DND-41 (cell line): ENCODE results near the gene FBXL2.

ENCODE experiments used
- ATAC-seq: fragments of 200-7000 bp; cut with Tn5 transposase; 3 replicates; pipeline ENCODE4 v1.9.1; 2021; ENCODE audit warnings: low read depth; ENCODE audit not compliant: insufficient read depth
- DNase-seq: peaks from one replicate; pipeline ENCODE4 v3.0.0-alpha.2; 2020
- H2AFZ ChIP-seq: 2 replicates; pipeline ENCODE4 v1.6.0; 2012; ENCODE audit warnings: low read depth, low read length
- H3K27ac ChIP-seq: 2 replicates; pipeline ENCODE4 v1.5.1; 2012; ENCODE audit warnings: low read length, inconsistent platforms
- H3K27me3 ChIP-seq: fragments of 200-600 bp; sonication (generic); 2 replicates; pipeline ENCODE4 v1.6.0; 2012; ENCODE audit warnings: low read length, mild to moderate bottlenecking, inconsistent platforms; ENCODE audit not compliant: insufficient read depth, poor library complexity
- H3K36me3 ChIP-seq: 2 replicates; pipeline ENCODE4 v1.5.1; 2012; ENCODE audit warnings: low read length, inconsistent platforms; ENCODE audit not compliant: insufficient read depth
- H3K4me1 ChIP-seq: 2 replicates; pipeline ENCODE4 v1.5.1; 2012; ENCODE audit warnings: mild to moderate bottlenecking, low read length; ENCODE audit not compliant: insufficient read depth
- H3K4me2 ChIP-seq: 2 replicates; pipeline ENCODE4 v1.6.0; 2012; ENCODE audit warnings: mild to moderate bottlenecking, moderate library complexity, low read length, inconsistent platforms; ENCODE audit not compliant: insufficient read depth
- H3K4me3 ChIP-seq, 2 experiments: fragments of 200-600 bp in 1 of 2; shearing (Covaris generic) in 1 of 2; 2 replicates each; pipeline ENCODE4 v1.5.1; 2012 to 2016; ENCODE audit warnings: inconsistent platforms in 2 of 2, low read length in 2 of 2, mild to moderate bottlenecking in 2 of 2, low read depth in 1 of 2, moderate library complexity in 1 of 2
- H3K79me2 ChIP-seq: 2 replicates; pipeline ENCODE4 v1.6.0; 2012; ENCODE audit warnings: low read length, inconsistent platforms; ENCODE audit not compliant: insufficient read depth
- H3K9ac ChIP-seq: 2 replicates; pipeline ENCODE4 v1.6.0; 2012; ENCODE audit warnings: low read depth, mild to moderate bottlenecking, inconsistent platforms, low read length, moderate library complexity
- H3K9me3 ChIP-seq: 2 replicates; pipeline ENCODE4 v1.5.1; 2012; ENCODE audit warnings: low read length, moderate library complexity, mild to moderate bottlenecking, inconsistent platforms; ENCODE audit not compliant: insufficient read depth, severe bottlenecking
- H4K20me1 ChIP-seq: 2 replicates; pipeline ENCODE4 v1.6.0; 2012; ENCODE audit warnings: low read length; ENCODE audit not compliant: insufficient read depth
- CTCF ChIP-seq: IDR thresholded peaks from 2 replicates; pipeline ENCODE4 v1.5.1; 2012; ENCODE audit warnings: borderline replicate concordance, low read length, moderate library complexity, mild to moderate bottlenecking; ENCODE audit not compliant: poor library complexity, severe bottlenecking; ENCODE audit errors: extremely low read depth
- EZH2 ChIP-seq: IDR thresholded peaks from 3 replicates; pipeline ENCODE4 v1.6.1; 2012; ENCODE audit warnings: borderline replicate concordance, low read depth, mild to moderate bottlenecking, moderate library complexity, low read length, inconsistent platforms; ENCODE audit not compliant: severe bottlenecking

FBXL2 gene

GRCh38 chr3:33339758-33340157 lies 62.5 kb downstream of the FBXL2 start:
- H2AFZ ChIP-seq: no peak overlapping the region
- H4K20me1 ChIP-seq: no peaks in the 10 kb centered on the region
- H3K27me3 ChIP-seq: no peaks in the 10 kb centered on the region
- no peak for ATAC-seq
- no peak overlapping the region for H3K4me3 ChIP-seq
- peaks cover 2% of the 10 kb centered on the region for H3K9me3 ChIP-seq
- no peak overlapping the region for H3K4me2 ChIP-seq
- no peaks in the 10 kb centered on the region for H3K36me3 ChIP-seq
- H3K79me2 ChIP-seq: no peaks in the 10 kb centered on the region
- no peak for DNase-seq
- H3K27ac ChIP-seq: no peak overlapping the region
- TF ChIP-seq CTCF: no peak
- TF ChIP-seq EZH2: no peak
- no peaks in the 10 kb centered on the region for H3K4me1 ChIP-seq
- H3K9ac ChIP-seq: no peak overlapping the region

- no peaks in the 10 kb centered on the region for H3K9me3 ChIP-seq
- no peak overlapping the region for H3K4me3 ChIP-seq
- ATAC-seq (no peak), DNase-seq (no peak)
- H3K36me3 ChIP-seq: no peaks in the 10 kb centered on the region
- no peaks in the 10 kb centered on the region for H4K20me1 ChIP-seq
- H3K4me2 ChIP-seq: no peak overlapping the region
- no peak for TF ChIP-seq EZH2
- no peak overlapping the region for H2AFZ ChIP-seq
- H3K4me1 ChIP-seq: no peaks in the 10 kb centered on the region
- no peaks in the 10 kb centered on the region for H3K79me2 ChIP-seq
- no peak overlapping the region for H3K9ac ChIP-seq
- no peak overlapping the region for H3K27ac ChIP-seq
- H3K27me3 ChIP-seq: peaks cover 3% of the 10 kb centered on the region
Observed at GRCh38 chr3:33355611-33356010, 78.4 kb downstream of the FBXL2 start.

- Histone ChIP-seq H3K4me3 (no peak overlapping the region), H3K9me3 (no peaks in the 10 kb centered on the region), H3K27ac (no peak overlapping the region), H3K9ac (no peak overlapping the region), H4K20me1 (no peaks in the 10 kb centered on the region), H3K4me1 (no peaks in the 10 kb centered on the region), H3K27me3 (peaks cover 3% of the 10 kb centered on the region), H3K4me2 (no peak overlapping the region), H2AFZ (no peak overlapping the region), H3K36me3 (no peaks in the 10 kb centered on the region), H3K79me2 (no peaks in the 10 kb centered on the region)
- TF ChIP-seq EZH2: no peak
- TF ChIP-seq CTCF: no peak
- ATAC-seq (no peak), DNase-seq (no peak)
Observed at GRCh38 chr3:33358172-33358781, 81.0 kb downstream of the FBXL2 start.

GRCh38 chr3:33360136-33360825 lies 83.0 kb downstream of the FBXL2 start:
- TF ChIP-seq EZH2: no peak
- no peak for TF ChIP-seq CTCF
- DNase-seq: no peak
- Histone ChIP-seq H4K20me1 (no peaks in the 10 kb centered on the region), H3K4me3 (no peak overlapping the region), H3K4me2 (no peak overlapping the region), H3K79me2 (no peaks in the 10 kb centered on the region), H3K27ac (no peak overlapping the region), H3K9me3 (no peaks in the 10 kb centered on the region), H3K9ac (no peak overlapping the region), H3K4me1 (0 out of 2 replicates have a peak, but pooled peaks cover 6% of the 10 kb centered on the region), H3K27me3 (peaks cover 3% of the 10 kb centered on the region), H2AFZ (no peak overlapping the region), H3K36me3 (no peaks in the 10 kb centered on the region)
- no peak for ATAC-seq
